Transverse colon (tissue), 4 donors: Measurements from ENCODE around the gene BMPR2. TPM values are rescaled to one million over a fixed set of nuclear protein-coding genes. Genes with fewer than 3 reads are reported as not detected.
"Not testable (repeated sequence)": the region's sequence is repeated elsewhere in the genome, so short reads cannot be mapped to it uniquely, and the experiment has no call there.

Experiments
- DNase-seq: peaks from one replicate; pipeline ENCODE4 v3.0.0-alpha.2; 2019
- H3K27ac ChIP-seq, 4 donors: fragments of 200-600 bp; sonication (generic); 2 replicates each; pipeline ENCODE4 v1.5.1; 2016 to 2018; ENCODE audit warnings: inconsistent platforms in 4 of 4
- H3K27me3 ChIP-seq: fragments of 200-600 bp; sonication (generic); 2 replicates; pipeline ENCODE4 v1.5.1; 2017; ENCODE audit warnings: inconsistent platforms
- H3K36me3 ChIP-seq, 4 donors: fragments of 200-600 bp; sonication (generic); 2 replicates each; pipeline ENCODE4 v1.5.1; 2017 to 2019; ENCODE audit warnings: inconsistent platforms in 4 of 4
- H3K4me1 ChIP-seq, 4 donors: fragments of 200-600 bp; sonication (generic); 2 replicates each; pipeline ENCODE4 v1.5.1; 2017 to 2020; ENCODE audit warnings: inconsistent platforms in 4 of 4
- H3K4me3 ChIP-seq, 4 donors: fragments of 200-600 bp; sonication (generic); 1 replicate in 1 of 4; 2 replicates in 3 of 4; pipeline versions ENCODE4 v1.5.1 to v1.6.1; 2017 to 2019; ENCODE audit warnings: inconsistent platforms in 4 of 4
- H3K9me3 ChIP-seq, 2 donors: fragments of 200-600 bp; sonication (generic); 2 replicates each; pipeline ENCODE4 v1.5.1; 2017 to 2019; ENCODE audit warnings: inconsistent platforms in 2 of 2
- CTCF ChIP-seq, 5 experiments: fragments of 200-600 bp in 3 of 5; fragments of 450-650 bp in 2 of 5; sonication (generic) in 3 of 5; IDR thresholded peaks; 1 replicate in 2 of 5; 2 replicates in 3 of 5; pipeline ENCODE4 v1.5.1; 2016 to 2017; ENCODE audit warnings: antibody characterized with exemption in 5 of 5, inconsistent platforms in 3 of 5, mild to moderate bottlenecking in 2 of 5, moderate library complexity in 1 of 5
- EP300 ChIP-seq: sonication (generic); formaldehyde crosslinking; IDR thresholded peaks from one replicate; pipeline ENCODE4 v1.6.1; 2017; ENCODE audit warnings: antibody characterized with exemption, low read depth
- POLR2A ChIP-seq: fragments of 450-650 bp; IDR thresholded peaks from one replicate; pipeline ENCODE4 v1.6.1; 2016; ENCODE audit warnings: antibody characterized with exemption, mild to moderate bottlenecking, moderate library complexity
- POLR2AphosphoS5 ChIP-seq, 3 donors: sonication (generic); formaldehyde crosslinking; IDR thresholded peaks; one replicate each; pipeline ENCODE4 v1.6.1; 2016; ENCODE audit warnings: antibody characterized with exemption in 3 of 3
- WGBS, 2 donors: methylation state at CpG; one replicate each; pipeline ENCODE4 v1.1.5; 2018; ENCODE audit warnings: low coverage in 1 of 2; 5-methylcytosine and 5-hydroxymethylcytosine counted together
- in situ Hi-C, 4 donors: fragments of 200-750 bp; cut with MboI; loops; one replicate each; pipeline versions ENCODE4 v1.15.0 to v1.15.1; 2017; ENCODE audit warnings: low sequenced_read_pairs in 3 of 4, low pct_ligation_motif_present in 1 of 4, low pct_unique_long_range_greater_than_20kb in 1 of 4
- intact Hi-C: fragments of 100-400 bp; cut with DNase I; formaldehyde crosslinking; loops from one replicate; pipeline ENCODE4 v1.15.1; 2023; ENCODE audit warnings: low total_unique reads
- total RNA-seq, 4 donors: library from RNA; depleted of rRNA; stranded (reverse); fragments of >200 nt; gene quantifications; one replicate each; pipeline ENCODE4 v1.1.0, GENCODE V29; 2016

Gene BMPR2
- total RNA-seq, 4 donors from 2014 or later, result 16.5 to 40.5 (median 26.5) TPM

DNA sequence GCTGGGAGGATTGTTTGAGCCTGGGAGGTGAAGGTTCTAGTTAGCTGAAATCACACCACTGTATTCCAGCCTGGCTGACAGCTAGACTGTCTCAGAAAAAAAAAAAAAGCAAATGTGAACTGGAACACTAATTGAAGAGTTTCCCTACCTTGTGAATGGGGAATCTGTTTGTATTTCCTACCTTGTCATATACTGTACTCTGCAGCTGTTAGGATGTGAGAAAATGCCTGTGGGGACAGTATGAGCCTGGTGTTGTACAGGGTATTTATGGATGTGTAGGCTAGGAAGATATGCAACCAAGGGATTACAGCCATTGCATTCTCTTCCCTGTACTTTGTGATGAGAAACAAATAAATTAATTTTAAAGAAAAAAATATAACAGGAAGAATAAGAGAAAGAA, 145.3 kb downstream of the BMPR2 start:
- no peak overlapping the region for H3K27ac ChIP-seq
- intact Hi-C loops (no loop called here), in situ Hi-C loops (no loop called here)
- H3K36me3 ChIP-seq, result peaks cover 0 to 36% (median 12%) of the 10 kb centered on the region in 4 donors
- no peaks in the 10 kb centered on the region for H3K9me3 ChIP-seq
- H3K4me3 ChIP-seq, result no peak overlapping the region
- H3K4me1 ChIP-seq, result no peaks in the 10 kb centered on the region
- no peak for TF ChIP-seq POLR2A
- TF ChIP-seq CTCF (IDR thresholded peaks at IDR 0.05), result no peak
- TF ChIP-seq EP300, result no peak
- no peak for TF ChIP-seq POLR2AphosphoS5 (IDR thresholded peaks at IDR 0.05)
- no peaks in the 10 kb centered on the region for H3K27me3 ChIP-seq
- DNase-seq, result no peak

GRCh38 chr2:202529389-202529788, 153.3 kb downstream of the BMPR2 start:
- Histone ChIP-seq H3K4me1 (peaks cover 0 to 17% (median 0%) of the 10 kb centered on the region in 4 donors), H3K36me3 (peaks cover 0 to 25% (median 4%) of the 10 kb centered on the region in 4 donors), H3K27me3 (no peaks in the 10 kb centered on the region), H3K4me3 (no peak overlapping the region), H3K9me3 (no peaks in the 10 kb centered on the region), H3K27ac (no peak overlapping the region)
- no peak for TF ChIP-seq EP300
- no peak for TF ChIP-seq POLR2A
- TF ChIP-seq POLR2AphosphoS5 (IDR thresholded peaks at IDR 0.05), result no peak
- no peak for TF ChIP-seq CTCF (IDR thresholded peaks at IDR 0.05)
- intact Hi-C loops (no loop called here), in situ Hi-C loops (no loop called here)
- DNase-seq, result no peak
- 35 to 42% methylated on average over 1 of the region's 1 CpG for WGBS, 2 donors

DNA sequence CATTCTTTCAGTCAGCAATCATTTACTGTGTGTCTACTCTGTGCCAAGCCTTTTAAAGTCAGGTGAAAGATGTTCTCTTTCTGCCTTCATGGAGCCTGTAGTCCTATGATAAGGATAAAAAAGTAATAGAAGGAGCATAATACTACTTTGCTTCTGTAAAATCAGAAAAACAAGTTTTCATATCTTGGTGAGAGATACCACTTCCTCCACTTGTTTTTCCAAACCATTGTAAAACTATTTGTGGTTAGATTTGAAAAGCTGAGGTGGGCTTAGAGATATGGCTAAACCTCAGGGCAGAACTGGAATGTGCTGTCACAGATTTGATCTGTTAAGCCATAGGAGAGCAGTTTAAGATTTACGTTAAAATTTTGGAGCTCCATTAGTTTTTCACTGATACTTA, 153.9 kb downstream of the BMPR2 start:
- no peak overlapping the region for H3K27ac ChIP-seq
- WGBS, 2 donors, result 0 to 46% methylated on average over 1 of the region's 1 CpG
- H3K27me3 ChIP-seq, result no peaks in the 10 kb centered on the region
- H3K4me3 ChIP-seq, result no peak overlapping the region
- no peak for DNase-seq
- H3K9me3 ChIP-seq, result no peaks in the 10 kb centered on the region
- in situ Hi-C loops, result no loop called here
- H3K36me3 ChIP-seq, result peaks cover 0 to 25% (median 4%) of the 10 kb centered on the region in 4 donors
- no peak for TF ChIP-seq POLR2A
- no peak for TF ChIP-seq POLR2AphosphoS5 (IDR thresholded peaks at IDR 0.05)
- no peak for TF ChIP-seq CTCF (IDR thresholded peaks at IDR 0.05)
- TF ChIP-seq EP300, result no peak
- peaks cover 0 to 17% (median 0%) of the 10 kb centered on the region in 4 donors for H3K4me1 ChIP-seq
- intact Hi-C loops, result no loop called here

GRCh38 chr2:202535290-202535689, 159.2 kb downstream of the BMPR2 start:
- DNase-seq, in situ Hi-C loops, H3K27ac ChIP-seq, H3K9me3 ChIP-seq, H3K27me3 ChIP-seq, H3K4me1 ChIP-seq, intact Hi-C loops, H3K4me3 ChIP-seq: not testable (repeated sequence)
- H3K36me3 ChIP-seq, result peaks cover 0 to 25% (median 4%) of the 10 kb centered on the region in 4 donors
- 93% methylated on average over 3 of the region's 30 CpGs; no CpG with 5 or more reads in 1 of the 2 donors for WGBS, 2 donors

GRCh38 chr2:202541137-202541536, 165.0 kb downstream of the BMPR2 start:
- Histone ChIP-seq H3K36me3 (peaks cover 0 to 4% (median 0%) of the 10 kb centered on the region in 4 donors), H3K9me3 (no peaks in the 10 kb centered on the region), H3K27me3 (no peaks in the 10 kb centered on the region), H3K4me1 (no peaks in the 10 kb centered on the region), H3K27ac (no peak overlapping the region), H3K4me3 (no peak overlapping the region)
- WGBS, 2 donors, result 83 to 88% methylated on average over 3 of the region's 3 CpGs
- intact Hi-C loops (no loop called here), in situ Hi-C loops (no loop called here)
- TF ChIP-seq POLR2AphosphoS5 (IDR thresholded peaks at IDR 0.05), result no peak
- TF ChIP-seq EP300, result no peak
- TF ChIP-seq CTCF (IDR thresholded peaks at IDR 0.05), result no peak
- TF ChIP-seq POLR2A, result no peak
- DNase-seq, result no peak
